ENCODE results near the gene HMGN1. TPM values are rescaled to one million over a fixed set of nuclear protein-coding genes. Genes with fewer than 3 reads are reported as not detected.
"Not testable (repeated sequence)": the region's sequence is repeated elsewhere in the genome, so short reads cannot be mapped to it uniquely, and the experiment has no call there.

The HMGN1 gene
- total and polyA plus RNA-seq, 4 donors = 34.6 to 92.3 (median 55.0) TPM

DNA sequence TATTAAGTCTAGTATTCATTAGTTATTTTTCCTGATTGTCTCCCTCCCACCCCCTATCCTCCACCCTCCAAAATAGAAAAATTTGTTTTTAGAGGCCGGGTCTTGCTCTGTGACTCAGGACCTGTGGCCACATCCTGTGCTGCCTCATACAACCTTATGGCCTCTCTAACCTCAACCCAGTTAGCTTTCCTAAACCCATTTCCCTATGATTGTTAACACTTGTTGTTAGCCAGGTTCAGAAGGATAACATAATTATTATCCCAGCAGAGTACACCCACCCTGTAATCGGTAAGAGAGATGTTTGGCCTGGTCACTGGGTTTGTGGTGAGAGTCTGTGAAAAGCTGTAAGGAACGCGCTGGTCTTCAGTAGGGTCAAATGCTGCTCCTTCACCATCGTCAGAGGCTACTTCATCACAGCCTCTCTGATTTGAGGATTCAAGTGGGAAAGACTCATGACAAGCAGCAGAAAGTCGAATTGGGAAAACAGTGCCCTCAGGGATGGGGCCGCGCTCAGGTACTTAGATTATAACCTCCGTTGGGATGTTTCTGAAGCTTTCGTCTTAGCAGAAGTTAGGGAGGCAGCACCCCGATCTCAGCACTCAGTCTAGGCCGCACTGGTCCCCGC lies 35.9 kb upstream of the HMGN1 start:
- peak overlapping the region; percentile 31 to 62 (median 40) for H3K4me3 ChIP-seq (ENCODE audit: low read depth in 1 of 3, low read length in 3 of 3)

DNA sequence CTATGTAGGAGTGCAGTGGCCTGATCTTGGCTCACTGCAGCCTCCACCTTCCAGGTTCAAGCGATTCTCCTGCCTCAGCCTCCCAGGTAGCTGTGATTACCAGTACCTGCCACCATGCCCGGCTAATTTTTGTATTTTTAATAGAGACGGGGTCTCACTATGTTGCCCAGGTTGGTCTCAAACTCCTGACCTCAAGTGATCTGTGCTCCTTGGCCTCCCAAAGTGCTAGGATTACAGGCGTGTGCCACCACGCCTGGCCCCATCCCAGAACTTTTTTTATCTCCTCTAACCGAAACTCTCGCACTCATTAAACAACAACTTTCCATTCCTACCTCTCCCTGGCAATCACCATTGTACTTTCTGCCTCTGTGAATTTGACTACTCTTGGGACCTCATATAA lies 33.2 kb upstream of the HMGN1 start:
- H3K27me3 ChIP-seq (ENCODE audit: control insufficient read depth in 4 of 4, insufficient read depth in 4 of 4, low read length in 3 of 4); H3K9me3 ChIP-seq (ENCODE audit: control insufficient read depth in 4 of 4, low read length in 3 of 4); H3K4me3 ChIP-seq (ENCODE audit: low read depth in 1 of 3, low read length in 3 of 3); DNase-seq (ENCODE audit: low spot score); H3K9ac ChIP-seq (ENCODE audit: low read depth in 1 of 2, low read length in 2 of 2); H3K27ac ChIP-seq (ENCODE audit: low read depth in 1 of 2, low read length in 2 of 2); H3K36me3 ChIP-seq (ENCODE audit: control insufficient read depth in 4 of 4, insufficient read depth in 3 of 4, low read depth in 1 of 4, low read length in 3 of 4): not testable (repeated sequence)
- 92% methylated on average over 7 of the region's 7 CpGs for WGBS
- H3K4me1 ChIP-seq (ENCODE audit: control insufficient read depth in 4 of 4, insufficient read depth in 4 of 4, low read length in 3 of 4) = peaks cover 0 to 25% (median 12%) of the 10 kb centered on the region in 4 donors

More for the DNA sequence above, 35.9 kb upstream of the HMGN1 start:
- Histone ChIP-seq H3K27ac (ENCODE audit: low read depth in 1 of 2, low read length in 2 of 2) (peak overlapping the region; percentile 85 to 91), H3K27me3 (ENCODE audit: control insufficient read depth in 4 of 4, insufficient read depth in 4 of 4, low read length in 3 of 4) (no peaks in the 10 kb centered on the region), H3K4me1 (ENCODE audit: control insufficient read depth in 4 of 4, insufficient read depth in 4 of 4, low read length in 3 of 4) (peaks cover 4 to 38% (median 21%) of the 10 kb centered on the region in 4 donors), H3K9me3 (ENCODE audit: control insufficient read depth in 4 of 4, low read length in 3 of 4) (no peaks in the 10 kb centered on the region), H3K36me3 (ENCODE audit: control insufficient read depth in 4 of 4, insufficient read depth in 3 of 4, low read depth in 1 of 4, low read length in 3 of 4) (no peaks in the 10 kb centered on the region), H3K9ac (ENCODE audit: low read depth in 1 of 2, low read length in 2 of 2) (peak overlapping the region; percentile 84 to 85)
- DNase-seq (ENCODE audit: low spot score) = no peak
- WGBS = 70% methylated on average over 13 of the region's 13 CpGs
- TF ChIP-seq RAD21 (IDR thresholded peaks at IDR 0.05) (no peak), FOXA2 (IDR thresholded peaks at IDR 0.05) (no peak), YY1 (IDR thresholded peaks at IDR 0.05) (no peak), SP1 (IDR thresholded peaks at IDR 0.05) (no peak), NR2F2 (IDR thresholded peaks at IDR 0.05) (no peak), TAF1 (conservative IDR thresholded peaks at IDR 0.05) (no peak), RXRA (IDR thresholded peaks at IDR 0.05) (no peak), JUND (IDR thresholded peaks at IDR 0.05) (no peak), FOXA1 (IDR thresholded peaks at IDR 0.05) (no peak), HNF4A (conservative IDR thresholded peaks at IDR 0.05) (no peak), HNF4G (IDR thresholded peaks at IDR 0.05) (no peak), EGR1 (IDR thresholded peaks at IDR 0.05; ENCODE audit: low read depth in 2 of 2) (no peak)
- TF ChIP-seq, protein P1, sequence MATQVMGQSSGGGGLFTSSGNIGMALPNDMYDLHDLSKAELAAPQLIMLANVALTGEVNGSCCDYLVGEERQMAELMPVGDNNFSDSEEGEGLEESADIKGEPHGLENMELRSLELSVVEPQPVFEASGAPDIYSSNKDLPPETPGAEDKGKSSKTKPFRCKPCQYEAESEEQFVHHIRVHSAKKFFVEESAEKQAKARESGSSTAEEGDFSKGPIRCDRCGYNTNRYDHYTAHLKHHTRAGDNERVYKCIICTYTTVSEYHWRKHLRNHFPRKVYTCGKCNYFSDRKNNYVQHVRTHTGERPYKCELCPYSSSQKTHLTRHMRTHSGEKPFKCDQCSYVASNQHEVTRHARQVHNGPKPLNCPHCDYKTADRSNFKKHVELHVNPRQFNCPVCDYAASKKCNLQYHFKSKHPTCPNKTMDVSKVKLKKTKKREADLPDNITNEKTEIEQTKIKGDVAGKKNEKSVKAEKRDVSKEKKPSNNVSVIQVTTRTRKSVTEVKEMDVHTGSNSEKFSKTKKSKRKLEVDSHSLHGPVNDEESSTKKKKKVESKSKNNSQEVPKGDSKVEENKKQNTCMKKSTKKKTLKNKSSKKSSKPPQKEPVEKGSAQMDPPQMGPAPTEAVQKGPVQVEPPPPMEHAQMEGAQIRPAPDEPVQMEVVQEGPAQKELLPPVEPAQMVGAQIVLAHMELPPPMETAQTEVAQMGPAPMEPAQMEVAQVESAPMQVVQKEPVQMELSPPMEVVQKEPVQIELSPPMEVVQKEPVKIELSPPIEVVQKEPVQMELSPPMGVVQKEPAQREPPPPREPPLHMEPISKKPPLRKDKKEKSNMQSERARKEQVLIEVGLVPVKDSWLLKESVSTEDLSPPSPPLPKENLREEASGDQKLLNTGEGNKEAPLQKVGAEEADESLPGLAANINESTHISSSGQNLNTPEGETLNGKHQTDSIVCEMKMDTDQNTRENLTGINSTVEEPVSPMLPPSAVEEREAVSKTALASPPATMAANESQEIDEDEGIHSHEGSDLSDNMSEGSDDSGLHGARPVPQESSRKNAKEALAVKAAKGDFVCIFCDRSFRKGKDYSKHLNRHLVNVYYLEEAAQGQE (IDR thresholded peaks at IDR 0.05) = no peak
- TF ChIP-seq, protein P2, sequence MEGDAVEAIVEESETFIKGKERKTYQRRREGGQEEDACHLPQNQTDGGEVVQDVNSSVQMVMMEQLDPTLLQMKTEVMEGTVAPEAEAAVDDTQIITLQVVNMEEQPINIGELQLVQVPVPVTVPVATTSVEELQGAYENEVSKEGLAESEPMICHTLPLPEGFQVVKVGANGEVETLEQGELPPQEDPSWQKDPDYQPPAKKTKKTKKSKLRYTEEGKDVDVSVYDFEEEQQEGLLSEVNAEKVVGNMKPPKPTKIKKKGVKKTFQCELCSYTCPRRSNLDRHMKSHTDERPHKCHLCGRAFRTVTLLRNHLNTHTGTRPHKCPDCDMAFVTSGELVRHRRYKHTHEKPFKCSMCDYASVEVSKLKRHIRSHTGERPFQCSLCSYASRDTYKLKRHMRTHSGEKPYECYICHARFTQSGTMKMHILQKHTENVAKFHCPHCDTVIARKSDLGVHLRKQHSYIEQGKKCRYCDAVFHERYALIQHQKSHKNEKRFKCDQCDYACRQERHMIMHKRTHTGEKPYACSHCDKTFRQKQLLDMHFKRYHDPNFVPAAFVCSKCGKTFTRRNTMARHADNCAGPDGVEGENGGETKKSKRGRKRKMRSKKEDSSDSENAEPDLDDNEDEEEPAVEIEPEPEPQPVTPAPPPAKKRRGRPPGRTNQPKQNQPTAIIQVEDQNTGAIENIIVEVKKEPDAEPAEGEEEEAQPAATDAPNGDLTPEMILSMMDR (IDR thresholded peaks at IDR 0.05; ENCODE audit: low read depth, low read length, missing input control) = no peak
- TF ChIP-seq, protein P3, sequence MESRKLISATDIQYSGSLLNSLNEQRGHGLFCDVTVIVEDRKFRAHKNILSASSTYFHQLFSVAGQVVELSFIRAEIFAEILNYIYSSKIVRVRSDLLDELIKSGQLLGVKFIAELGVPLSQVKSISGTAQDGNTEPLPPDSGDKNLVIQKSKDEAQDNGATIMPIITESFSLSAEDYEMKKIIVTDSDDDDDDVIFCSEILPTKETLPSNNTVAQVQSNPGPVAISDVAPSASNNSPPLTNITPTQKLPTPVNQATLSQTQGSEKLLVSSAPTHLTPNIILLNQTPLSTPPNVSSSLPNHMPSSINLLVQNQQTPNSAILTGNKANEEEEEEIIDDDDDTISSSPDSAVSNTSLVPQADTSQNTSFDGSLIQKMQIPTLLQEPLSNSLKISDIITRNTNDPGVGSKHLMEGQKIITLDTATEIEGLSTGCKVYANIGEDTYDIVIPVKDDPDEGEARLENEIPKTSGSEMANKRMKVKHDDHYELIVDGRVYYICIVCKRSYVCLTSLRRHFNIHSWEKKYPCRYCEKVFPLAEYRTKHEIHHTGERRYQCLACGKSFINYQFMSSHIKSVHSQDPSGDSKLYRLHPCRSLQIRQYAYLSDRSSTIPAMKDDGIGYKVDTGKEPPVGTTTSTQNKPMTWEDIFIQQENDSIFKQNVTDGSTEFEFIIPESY (IDR thresholded peaks at IDR 0.05) = no peak
- TF ChIP-seq, protein P4, sequence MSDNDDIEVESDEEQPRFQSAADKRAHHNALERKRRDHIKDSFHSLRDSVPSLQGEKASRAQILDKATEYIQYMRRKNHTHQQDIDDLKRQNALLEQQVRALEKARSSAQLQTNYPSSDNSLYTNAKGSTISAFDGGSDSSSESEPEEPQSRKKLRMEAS (IDR thresholded peaks at IDR 0.05) = no peak
- TF ChIP-seq, protein P5, sequence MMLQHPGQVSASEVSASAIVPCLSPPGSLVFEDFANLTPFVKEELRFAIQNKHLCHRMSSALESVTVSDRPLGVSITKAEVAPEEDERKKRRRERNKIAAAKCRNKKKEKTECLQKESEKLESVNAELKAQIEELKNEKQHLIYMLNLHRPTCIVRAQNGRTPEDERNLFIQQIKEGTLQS (IDR thresholded peaks at IDR 0.05) = no peak

All from liver (tissue), 9 donors.